SW 1271 (cell line): ENCODE results near the gene PIAS3.
"Not testable (repeated sequence)": the region's sequence is repeated elsewhere in the genome, so short reads cannot be mapped to it uniquely, and the experiment has no call there.

Experiments
- DNase-seq, 2 experiments: peaks; one replicate each; lab custom pipeline; 2025; lab: John Stamatoyannopoulos, UW

PIAS3 gene

GRCh38 chr1:145874646-145875045, 15.8 kb upstream of the PIAS3 start:
- DNase-seq: no peak

- no peak for DNase-seq
Observed at GRCh38 chr1:145871994-145872924, 13.4 kb upstream of the PIAS3 start.

DNA sequence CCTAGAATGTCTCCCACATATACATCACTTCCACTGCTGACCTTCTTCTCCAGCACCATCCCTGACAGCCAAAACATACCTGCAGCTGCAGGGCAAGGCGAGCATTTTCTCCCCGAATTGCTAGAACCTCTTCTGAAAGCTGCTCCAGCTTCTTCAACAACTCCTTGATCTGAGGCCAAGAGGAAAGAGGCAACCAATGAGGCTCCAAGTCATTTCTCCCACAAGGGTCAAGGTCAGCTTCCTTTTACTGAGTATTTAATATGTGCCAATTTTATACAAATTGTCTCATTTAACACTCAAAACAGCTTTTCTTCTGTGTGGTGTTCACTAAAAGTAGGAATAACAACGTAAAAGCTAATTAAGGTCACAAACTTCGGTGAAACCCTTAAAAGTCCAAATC, 9.4 kb upstream of the PIAS3 start:
- DNase-seq: no peak

GRCh38 chr1:145863282-145864018, 4.6 kb upstream of the PIAS3 start:
- DNase-seq: no peak

- peak; percentile 43 to 71 for DNase-seq
Observed at GRCh38 chr1:145859491-145860023, 676 bp upstream of the PIAS3 start.

DNA sequence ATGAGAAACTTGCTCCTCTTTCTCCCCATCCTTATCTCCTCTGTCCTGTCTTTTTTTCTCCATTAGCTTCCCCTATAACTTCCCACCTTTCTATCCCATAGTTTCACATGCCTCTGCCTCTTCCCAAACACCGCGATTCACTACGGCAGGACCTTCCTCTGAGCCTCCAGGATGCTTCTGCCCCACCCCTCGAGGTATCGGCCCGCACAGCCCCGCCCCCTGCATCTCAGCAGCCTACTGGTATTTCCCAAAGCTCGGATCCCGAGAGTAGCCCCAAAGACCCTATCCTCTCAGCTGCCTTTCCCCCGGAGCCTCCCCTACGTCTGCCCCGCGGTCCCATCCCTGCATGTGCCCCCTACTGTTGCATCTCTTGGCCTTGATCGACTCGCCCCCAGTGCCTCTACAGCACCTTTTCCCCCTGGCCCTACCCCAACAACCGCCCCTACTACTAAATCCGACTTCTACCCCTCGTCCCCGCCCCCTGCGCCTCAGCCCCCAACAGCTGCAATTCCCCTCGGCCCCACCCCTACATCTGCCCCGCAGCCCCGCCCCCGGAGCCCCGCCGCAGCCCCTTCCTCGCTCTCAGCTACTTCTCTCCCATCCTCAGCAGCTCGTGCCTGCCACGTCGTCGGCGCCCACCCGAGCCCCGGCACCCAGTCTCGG, 512 bp downstream of the PIAS3 start:
- DNase-seq: peak in 1 of 2 experiments; percentile 19

DNA sequence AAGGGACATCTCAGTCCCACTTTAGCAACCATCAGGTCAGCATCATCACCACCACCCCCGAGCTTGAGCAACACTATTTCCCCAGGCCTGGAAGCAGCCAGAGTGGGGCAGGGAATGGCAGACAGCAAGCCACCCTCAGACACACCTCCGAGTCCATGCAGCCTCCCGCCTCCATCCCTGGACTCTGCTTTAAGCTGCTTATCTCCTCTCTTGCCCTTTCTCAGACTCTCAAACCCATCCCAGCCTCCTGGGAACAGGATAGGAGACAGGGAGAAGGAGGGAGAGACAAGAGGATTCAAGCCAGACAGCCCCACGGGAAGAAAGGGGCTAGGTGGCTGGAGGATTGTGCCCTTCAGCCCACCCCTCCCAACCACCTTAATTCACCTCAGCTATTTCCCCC, 1.7 kb downstream of the PIAS3 start:
- no peak for DNase-seq

- DNase-seq: no peak
Observed at GRCh38 chr1:145855426-145855948, 3.4 kb downstream of the PIAS3 start.

GRCh38 chr1:145849356-145850160, 9.3 kb downstream of the PIAS3 start:
- DNase-seq: peak in 1 of 2 experiments; percentile 20

DNA sequence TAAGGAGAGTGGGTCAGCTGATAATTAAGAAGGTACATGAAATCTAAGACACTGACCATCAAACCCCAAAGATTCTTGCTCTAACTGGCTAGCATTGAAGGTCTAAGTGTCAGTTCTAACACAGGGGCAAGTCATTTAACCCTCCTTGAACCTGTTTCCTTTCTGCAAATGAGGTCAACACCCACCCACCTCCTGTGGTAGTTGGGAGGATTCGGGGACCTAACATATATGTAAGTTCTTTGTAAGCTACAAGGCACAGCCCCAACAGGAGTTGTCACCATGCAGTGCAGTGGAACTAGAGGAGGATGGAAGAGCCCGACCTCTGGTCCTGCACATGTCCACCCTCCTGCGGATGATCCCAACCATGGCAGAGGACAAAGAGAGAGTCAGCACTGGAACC, 11.1 kb downstream of the PIAS3 start:
- DNase-seq: no peak

- peak in 1 of 2 experiments; percentile 4 for DNase-seq
Observed at GRCh38 chr1:145846201-145846612, 12.7 kb downstream of the PIAS3 start.

DNA sequence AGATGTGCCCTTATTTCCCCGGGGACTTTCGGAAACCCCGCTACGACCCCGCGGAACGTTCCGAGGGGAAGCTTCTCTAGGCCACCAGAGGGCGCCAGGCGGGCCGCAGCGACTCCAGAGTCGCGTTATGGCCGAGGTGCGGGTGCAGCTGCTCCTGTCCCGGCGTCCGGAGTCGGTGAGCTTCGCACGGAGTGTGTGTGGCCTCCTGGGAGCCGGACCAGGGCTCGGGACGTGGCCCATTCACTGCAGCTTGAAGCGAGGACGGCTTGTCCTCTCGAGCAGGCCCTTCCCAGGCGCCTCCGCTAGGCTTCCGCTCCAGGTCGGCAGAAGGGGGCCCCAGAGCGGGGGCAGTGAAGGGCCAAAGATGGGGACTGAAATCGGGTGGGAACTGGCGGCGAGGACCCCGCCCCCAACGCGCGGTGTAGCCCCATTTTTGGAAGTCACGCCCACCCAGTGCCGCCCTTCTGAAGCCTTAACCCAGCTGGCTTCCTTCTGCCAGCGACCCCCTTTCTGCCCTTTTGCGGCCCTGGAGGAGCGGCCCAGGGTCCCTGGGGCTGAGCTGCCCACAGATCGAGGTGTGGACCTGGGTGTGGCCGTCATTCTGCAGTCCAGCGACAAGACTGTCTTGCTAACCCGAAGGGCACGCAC, 13.2 kb downstream of the PIAS3 start, which contains the start of gene NUDT17:
Gene NUDT17, plus strand, starts transcription at position 117 of the 648 bp plus-strand sequence. Its CDS starts 11 bp downstream, at position 128.
- peak; percentile 21 to 48 for DNase-seq

DNA sequence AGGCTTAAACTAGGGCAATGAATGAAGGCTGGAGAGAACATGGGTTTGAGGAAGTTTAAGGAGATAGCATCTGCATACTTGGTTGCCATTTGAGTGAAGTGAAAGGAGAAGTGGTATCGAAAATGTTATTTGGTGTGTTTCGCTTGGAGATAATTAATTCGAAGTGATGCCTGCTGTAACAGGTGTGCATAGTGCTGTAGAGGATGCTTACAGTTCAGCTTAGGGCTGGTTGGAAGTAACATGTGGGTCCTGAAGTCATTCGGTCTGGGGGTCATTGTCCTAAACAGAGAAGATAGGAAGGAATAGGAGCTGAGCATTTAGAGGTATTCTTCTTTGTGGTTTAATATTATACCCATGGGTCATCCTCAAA, 13.8 kb downstream of the PIAS3 start:
- no peak for DNase-seq

- DNase-seq: no peak
Observed at GRCh38 chr1:145843031-145843430, 15.8 kb downstream of the PIAS3 start.

DNA sequence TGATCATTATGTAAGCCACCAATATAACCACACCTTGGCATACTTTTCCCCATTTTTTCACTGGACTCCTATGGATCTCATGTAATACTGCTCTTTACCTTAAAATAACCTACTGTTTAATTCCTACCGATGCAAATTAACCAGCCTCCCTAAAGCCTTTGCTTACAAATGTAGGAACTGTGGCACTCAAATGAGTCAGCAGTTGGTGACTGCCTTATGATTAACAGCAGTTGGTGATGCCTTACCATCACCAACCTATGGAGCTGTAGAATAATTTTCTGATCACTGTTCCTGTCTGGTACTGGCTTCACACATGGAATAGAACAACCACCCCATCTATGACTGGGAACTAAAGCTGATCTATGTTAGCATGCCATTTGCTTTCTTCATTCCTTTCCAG, 21.2 kb downstream of the PIAS3 start:
- no peak for DNase-seq

DNA sequence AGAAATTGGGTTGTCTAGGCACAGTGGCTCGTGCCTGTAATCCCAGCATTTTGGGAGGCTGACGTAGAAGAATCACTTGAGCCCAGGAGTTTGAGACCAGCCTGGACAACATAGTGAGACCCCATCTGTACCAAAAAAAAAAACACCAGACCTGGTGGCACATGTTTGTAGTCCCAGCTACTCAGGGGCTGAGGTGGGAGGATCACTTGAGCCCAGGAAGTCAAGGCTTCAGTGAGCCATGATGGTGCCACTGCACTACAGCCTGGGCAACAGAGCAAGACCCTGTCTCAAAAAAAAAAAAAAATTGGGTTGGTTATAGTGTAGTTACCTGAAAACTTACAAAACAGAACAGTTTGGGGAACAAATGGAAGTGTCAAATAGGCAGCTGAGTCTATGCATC, 28.1 kb downstream of the PIAS3 start:
- DNase-seq: not testable (repeated sequence)

DNA sequence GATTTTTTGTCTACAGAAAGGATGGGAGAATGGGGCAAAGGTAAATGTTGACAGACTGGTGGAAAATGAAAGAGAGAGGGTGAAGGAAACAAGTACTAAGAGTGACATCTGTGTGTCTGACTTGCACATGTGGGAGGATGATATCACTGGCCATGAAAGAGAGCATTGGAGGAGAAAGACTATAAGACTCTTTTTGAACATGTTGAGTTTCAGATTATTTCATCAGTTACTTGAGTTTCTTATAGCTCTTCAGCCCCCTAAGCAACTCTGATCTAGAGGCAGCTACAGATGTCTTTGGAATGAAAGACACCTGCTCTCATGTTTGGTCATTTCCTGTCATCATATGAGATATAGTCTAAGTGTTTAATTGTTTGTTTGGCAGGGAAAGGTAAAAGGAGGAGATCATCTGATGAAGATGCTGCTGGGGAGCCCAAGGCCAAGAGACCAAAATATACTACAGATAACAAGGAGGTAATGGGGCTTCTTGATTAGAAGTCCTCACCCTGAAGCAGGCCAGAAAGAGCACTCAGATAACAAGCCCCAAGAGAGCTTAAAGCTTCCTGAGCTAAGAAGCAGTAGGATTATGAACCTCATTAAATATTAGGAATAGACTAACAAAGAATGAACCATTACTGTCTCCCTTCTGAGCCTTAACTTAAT, 30.4 kb downstream of the PIAS3 start:
- DNase-seq: no peak

DNA sequence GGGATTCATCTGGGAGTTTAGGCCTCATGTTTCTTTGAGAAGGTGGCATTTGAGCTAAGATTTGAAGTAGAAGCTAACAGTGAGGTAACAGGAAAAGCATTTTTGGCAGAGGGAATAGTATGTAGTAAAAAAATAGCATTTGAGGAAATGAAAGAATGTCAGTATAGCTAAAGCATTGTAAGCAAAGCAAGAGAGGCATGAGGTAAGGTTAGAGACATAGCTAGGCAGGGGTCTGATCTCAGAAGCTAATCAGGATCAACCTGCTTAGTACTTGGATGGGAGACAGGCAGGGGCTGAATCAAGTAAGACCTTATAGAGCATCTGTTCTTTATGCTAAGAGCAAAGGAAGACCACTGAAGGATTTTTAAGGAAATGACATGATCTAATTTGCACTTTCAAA, 30.9 kb downstream of the PIAS3 start:
- DNase-seq: no peak

- DNase-seq: no peak
Observed at GRCh38 chr1:145826030-145826429, 32.9 kb downstream of the PIAS3 start.

GRCh38 chr1:145824499-145824842, 34.4 kb downstream of the PIAS3 start:
- no peak for DNase-seq
